Stimulated activated CD4-positive, alpha-beta T cell treated with anti-CD3 and anti-CD28 coated beads, Interleukin-15, amount 100 ng/mL, for 24 hours (primary cell): Measurements from ENCODE around the gene CLEC12A.
"Not testable (repeated sequence)": the region's sequence is repeated elsewhere in the genome, so short reads cannot be mapped to it uniquely, and the experiment has no call there.

Experiments
- DNase-seq: peaks from one replicate; pipeline ENCODE4 v3.0.0-alpha.2; 2020

The CLEC12A gene

GRCh38 chr12:9973949-9974348 lies 2.7 kb downstream of the CLEC12A start:
- DNase-seq: no peak

GRCh38 chr12:9974731-9975130 lies 3.5 kb downstream of the CLEC12A start:
- DNase-seq: not testable (repeated sequence)

GRCh38 chr12:9975614-9976013 lies 4.4 kb downstream of the CLEC12A start:
- DNase-seq: no peak

DNA sequence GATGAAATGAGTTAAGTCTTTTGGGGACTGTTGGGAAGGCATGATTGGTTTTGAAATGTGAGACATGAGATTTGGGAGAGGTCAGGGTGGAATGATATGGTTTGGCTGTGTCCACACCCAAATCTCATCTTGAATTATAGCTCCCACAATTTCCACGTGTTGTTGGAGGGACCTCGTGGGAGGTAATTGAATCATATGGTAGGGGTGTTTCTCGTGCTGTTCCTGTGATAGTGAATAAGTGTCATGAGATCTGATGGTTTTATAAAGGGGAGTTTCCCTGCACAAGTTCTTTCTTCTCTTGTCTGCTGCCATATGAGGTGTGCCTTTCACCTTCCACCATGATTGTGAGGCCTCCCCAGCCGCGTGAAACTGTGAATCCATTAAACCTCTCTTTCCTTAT lies 5.4 kb downstream of the CLEC12A start:
- DNase-seq: not testable (repeated sequence)

- DNase-seq: no peak
Observed at GRCh38 chr12:9977916-9978315, 6.7 kb downstream of the CLEC12A start.

DNA sequence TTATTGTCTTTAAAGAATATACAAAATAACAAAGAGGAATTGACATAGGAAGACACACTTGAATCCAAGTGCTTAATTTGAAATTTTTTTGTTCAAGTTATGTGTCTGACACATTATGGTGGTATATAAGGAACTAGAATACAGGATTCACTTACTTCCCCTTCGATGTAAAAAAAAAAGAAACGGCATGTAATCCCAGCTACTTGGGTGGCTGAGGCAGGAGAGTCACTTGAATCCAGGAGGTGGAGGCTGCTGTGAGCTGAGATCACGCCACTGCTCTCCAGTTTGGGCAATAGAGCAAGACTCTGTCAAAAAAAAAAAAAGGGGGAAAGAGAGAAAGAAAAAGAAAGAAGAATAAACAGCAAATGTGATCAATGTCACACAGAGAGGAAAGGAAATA lies 8.9 kb downstream of the CLEC12A start:
- no peak for DNase-seq

DNA sequence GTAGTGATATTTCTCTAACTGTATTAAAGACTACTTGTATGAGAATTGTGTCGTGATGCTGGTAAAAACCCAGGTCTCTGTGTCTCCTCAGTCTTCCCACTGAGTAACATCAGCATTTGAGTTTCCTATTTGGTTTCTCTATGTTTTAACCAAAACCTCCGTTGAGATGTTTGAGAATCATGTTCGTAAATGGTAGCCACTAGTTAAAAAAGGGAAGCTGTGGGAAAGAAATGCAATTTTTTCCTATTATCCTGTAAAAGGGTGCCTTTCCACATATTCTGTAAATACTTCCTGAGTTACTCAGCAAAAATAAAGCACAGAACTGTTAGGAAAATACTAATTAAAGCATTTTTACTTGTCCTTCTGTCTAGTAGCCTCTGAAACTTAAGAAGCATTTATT lies 20.7 kb downstream of the CLEC12A start:
- no peak for DNase-seq

DNA sequence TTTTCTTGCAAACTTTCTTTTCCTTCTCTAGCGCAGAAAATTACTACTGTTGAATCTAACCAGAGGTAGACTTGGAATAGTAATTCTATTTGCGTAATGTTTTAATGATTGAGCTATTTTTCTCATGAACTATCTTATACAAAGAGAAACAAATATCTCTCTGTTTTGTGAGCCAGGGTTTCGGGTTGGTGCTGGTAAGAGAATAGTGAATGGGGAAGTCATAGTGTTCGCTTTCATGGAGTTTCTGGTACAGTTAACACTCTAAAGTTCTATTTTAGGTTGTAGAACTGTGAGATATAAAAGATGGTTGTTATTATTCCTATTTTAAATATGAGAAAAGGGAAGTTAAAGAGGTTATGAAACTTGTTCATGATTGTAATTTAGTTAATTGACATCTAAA lies 21.1 kb downstream of the CLEC12A start:
- DNase-seq: no peak

GRCh38 chr12:9999016-9999415 lies 27.8 kb downstream of the CLEC12A start, which contains the start of gene CLEC1B:
TSS of gene CLEC1B (minus strand) at chr12:9999121. CDS start at chr12:9999100, 21 bp downstream.
- DNase-seq: no peak

GRCh38 chr12:10001171-10001776 lies 30.1 kb downstream of the CLEC12A start:
- no peak for DNase-seq

GRCh38 chr12:10012630-10013330 lies 41.6 kb downstream of the CLEC12A start:
- no peak for DNase-seq

DNA sequence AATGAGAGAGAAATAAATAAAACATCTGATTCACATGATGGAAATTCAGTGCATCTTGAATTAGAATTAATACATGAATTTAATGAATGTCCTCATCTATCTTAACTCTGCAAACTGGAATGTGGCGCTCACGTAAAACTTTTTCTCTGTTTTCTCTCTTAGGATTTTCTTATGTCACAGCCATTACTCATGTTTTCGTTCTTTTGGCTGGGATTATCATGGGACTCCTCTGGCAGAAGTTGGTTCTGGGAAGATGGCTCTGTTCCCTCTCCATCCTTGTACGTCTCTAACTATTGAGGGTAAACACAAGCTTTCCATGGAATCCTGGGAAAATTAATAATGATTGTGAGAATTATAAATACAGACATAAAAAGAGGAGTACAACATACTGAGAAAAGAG lies 44.2 kb downstream of the CLEC12A start:
- DNase-seq: no peak

DNA sequence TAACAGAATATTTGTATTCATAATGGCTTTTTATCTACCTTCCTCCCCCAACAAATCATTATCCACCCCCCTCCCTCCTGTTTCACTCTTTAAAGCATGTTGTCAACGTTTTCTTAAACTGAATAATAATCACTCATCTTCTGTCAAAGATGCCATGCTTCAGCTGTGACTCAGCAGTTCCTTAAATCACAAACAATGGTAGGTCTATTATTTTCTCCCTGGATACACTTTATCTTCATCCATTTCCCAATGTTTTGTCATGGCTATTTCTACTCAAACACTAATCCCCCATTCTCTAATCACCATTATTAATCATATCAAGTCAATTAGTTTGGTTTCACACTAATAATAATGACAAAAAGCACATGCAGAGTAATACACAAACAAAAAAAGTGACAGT lies 45.7 kb downstream of the CLEC12A start:
- DNase-seq: no peak

GRCh38 chr12:10018386-10018785 lies 47.2 kb downstream of the CLEC12A start:
- no peak for DNase-seq

DNA sequence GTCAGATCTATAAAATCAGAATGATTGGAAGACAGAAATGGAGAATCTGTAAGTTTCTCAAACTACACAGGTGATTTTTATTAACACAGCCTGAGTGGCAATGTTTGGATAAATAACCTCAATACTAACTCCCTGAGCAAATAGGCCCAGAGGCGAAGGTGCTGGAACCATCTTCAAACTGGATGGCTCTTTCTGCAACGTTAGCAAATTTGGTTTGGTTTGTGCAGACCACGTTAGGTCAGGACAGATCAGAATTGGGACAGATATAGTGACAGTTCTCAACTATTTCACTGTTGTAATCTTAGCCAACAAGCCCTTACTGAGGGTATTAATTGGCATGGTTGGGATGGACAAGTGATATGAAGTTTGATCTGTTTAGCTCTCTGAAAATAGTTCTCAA lies 50.1 kb downstream of the CLEC12A start:
- DNase-seq: no peak

- DNase-seq: no peak
Observed at GRCh38 chr12:10025236-10025635, 54.0 kb downstream of the CLEC12A start.

DNA sequence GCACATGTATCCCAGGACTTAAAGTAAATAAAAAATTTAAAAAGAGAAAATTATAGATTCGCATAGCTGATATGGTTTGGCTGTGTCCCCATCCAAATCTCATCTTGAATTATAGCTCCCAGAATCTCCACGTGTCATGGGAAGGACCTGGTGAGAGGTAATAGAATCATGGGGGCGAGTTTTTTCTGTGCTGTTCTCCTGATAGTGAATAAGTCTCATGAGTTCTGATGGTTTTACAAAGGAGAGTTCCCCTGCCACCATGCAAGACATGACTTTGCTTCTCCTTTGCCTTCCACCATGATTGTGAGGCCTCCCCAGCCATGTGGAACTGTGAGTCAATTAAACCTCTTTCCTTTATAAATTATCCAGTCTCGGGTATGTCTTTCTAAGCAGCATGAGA lies 55.5 kb downstream of the CLEC12A start:
- not testable (repeated sequence) for DNase-seq

GRCh38 chr12:10027311-10027710 lies 56.1 kb downstream of the CLEC12A start:
- no peak for DNase-seq

DNA sequence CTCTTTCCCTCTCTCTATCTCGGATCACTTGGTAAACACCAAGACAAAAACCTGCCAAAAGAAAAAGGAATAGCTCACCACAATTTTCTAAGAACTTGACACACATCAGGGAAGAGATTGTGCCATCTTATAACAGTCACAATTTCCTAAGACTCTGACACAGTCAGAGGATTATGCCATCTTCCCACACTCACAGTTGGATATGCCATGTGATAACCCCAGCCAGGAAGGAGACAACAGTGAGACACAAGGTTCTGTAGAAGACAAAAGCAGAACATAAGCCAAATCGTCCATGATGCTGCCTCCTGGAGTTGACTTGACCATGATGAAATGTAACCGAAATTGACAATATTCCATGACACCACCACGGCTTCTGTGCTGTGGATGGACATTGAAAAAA lies 56.5 kb downstream of the CLEC12A start:
- no peak for DNase-seq

DNA sequence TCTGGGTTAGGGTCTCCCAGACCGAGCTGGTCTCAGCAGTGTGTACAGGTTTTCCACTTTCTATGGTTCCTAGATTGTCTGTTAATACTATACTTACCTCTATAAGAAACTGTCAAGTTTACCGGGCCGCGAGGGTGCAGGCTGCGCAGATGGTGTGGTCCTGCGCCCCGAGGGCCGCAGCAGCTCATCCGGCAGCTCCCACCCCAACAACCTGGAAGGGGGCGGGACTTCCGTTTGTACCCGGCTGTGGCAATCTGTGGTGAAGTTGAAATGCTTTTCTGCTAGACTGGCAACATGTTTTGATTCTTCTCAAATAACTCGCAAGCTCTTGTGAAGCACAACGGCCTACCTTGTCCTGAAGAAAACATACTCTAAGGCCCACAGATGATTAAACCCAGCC lies 59.2 kb downstream of the CLEC12A start, which contains the start of gene CLEC9A:
Gene CLEC9A (plus strand): TSS at position 237 of the 400 bp plus-strand sequence. CDS start 22,006 bp downstream, outside the sequence.
- DNase-seq: no peak

DNA sequence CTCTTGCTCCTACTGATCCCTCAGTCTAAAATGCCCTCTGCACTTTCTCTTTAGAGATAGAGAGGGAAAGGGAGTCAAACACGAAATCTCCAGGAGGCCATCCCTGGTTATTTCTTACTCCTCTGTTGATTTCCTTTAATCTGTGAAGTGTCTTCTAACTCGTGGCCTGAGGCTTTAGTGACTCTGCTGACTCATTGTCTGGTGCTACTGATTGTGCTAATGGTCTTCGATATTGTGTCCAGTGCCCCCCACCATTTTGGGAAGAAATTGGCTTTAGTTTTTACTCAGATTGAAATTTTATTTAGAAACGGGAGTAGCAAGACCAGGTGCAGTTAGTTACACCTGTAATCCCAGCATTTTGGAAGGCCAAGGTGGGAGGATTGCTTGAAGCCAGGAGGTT lies 60.1 kb downstream of the CLEC12A start:
- no peak for DNase-seq

GRCh38 chr12:10031771-10032175 lies 60.6 kb downstream of the CLEC12A start:
- no peak for DNase-seq

DNA sequence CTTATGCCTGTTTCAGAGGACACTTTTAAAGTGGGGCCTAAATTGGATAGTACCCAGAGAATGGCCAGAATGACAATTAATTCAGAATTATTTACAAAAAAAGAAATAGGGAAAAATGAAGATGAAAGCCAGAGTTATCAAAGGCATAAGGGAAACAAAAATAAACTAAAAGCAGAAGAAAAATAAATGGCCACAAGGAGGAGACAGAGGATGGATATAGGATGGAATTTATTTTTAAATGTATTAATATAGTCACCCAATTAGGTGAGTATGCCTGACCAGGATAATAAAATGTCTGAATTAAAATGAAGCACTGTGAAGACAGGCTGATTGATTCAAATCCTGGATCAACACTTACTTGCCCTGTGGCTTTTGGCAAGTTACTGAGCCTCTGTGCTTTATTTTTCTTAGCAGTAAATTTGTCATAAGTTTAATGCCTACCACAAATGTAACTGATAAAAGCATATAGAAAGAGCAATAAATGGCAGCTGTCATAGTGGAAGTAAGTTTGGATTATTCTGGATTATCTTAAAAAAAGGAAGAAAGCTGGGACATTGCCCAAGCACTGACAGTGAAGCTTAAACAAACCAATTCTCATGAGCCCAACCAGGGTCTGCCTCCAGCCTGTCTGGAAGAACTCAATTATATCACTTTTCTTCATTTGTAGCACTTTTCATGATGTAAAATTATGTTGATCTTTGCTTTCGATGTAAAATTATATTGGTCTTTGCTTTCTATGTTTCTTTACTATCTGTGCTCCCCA lies 62.8 kb downstream of the CLEC12A start:
- DNase-seq: no peak
